Progenitor cell of endocrine pancreas (in vitro differentiated cells): ENCODE measurements around the gene OR1J4. TPM values are rescaled to one million over a fixed set of nuclear protein-coding genes. Genes with fewer than 3 reads are reported as not detected.

Source experiments
- DNase-seq: peaks from one replicate; pipeline ENCODE4 v3.0.0; 2021; ENCODE audit warnings: low spot score; ENCODE audit not compliant: unreplicated experiment
- H3K27ac Mint-ChIP-seq: 2 replicates; pipeline ENCODE4 v1.8.0; 2021; ENCODE audit warnings: mild to moderate bottlenecking, moderate library complexity, mixed read lengths
- H3K27me3 Mint-ChIP-seq: 2 replicates; pipeline ENCODE4 v1.8.0; 2021; ENCODE audit warnings: mixed read lengths
- H3K36me3 Mint-ChIP-seq: 2 replicates; pipeline ENCODE4 v1.8.0; 2022; ENCODE audit warnings: mixed read lengths; ENCODE audit not compliant: insufficient read depth
- H3K4me1 Mint-ChIP-seq: 2 replicates; pipeline ENCODE4 v1.8.0; 2021; ENCODE audit warnings: low read depth, mixed read lengths
- H3K4me3 Mint-ChIP-seq: 2 replicates; pipeline ENCODE4 v1.8.0; 2021; ENCODE audit warnings: low read depth, mild to moderate bottlenecking, moderate library complexity, mixed read lengths
- H3K9me3 Mint-ChIP-seq: 2 replicates; pipeline ENCODE4 v1.8.0; 2021; ENCODE audit warnings: low read depth, mixed read lengths
- long read RNA-seq: library from polyadenylated mRNA; unstranded; transcript quantifications from one replicate; pipeline ENCODE4 v2.0.0, GENCODE V29; 2020
- total RNA-seq: library from RNA; stranded (reverse); gene quantifications from 2 replicates; pipeline ENCODE4 v1.2.1, GENCODE V29; 2021
- TF ChIP-seq, protein P1 (sequence below): fragments of 200-600 bp; sonication (generic); IDR thresholded peaks from one replicate; pipeline ENCODE4 v1.5.0; 2021; ENCODE audit warnings: antibody characterized with exemption, mild to moderate bottlenecking; ENCODE audit not compliant: unreplicated experiment

Gene OR1J4, protein sequence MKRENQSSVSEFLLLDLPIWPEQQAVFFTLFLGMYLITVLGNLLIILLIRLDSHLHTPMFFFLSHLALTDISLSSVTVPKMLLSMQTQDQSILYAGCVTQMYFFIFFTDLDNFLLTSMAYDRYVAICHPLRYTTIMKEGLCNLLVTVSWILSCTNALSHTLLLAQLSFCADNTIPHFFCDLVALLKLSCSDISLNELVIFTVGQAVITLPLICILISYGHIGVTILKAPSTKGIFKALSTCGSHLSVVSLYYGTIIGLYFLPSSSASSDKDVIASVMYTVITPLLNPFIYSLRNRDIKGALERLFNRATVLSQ
- total RNA-seq = not detected in 2 replicates
- long read RNA-seq = 0 reads

DNA sequence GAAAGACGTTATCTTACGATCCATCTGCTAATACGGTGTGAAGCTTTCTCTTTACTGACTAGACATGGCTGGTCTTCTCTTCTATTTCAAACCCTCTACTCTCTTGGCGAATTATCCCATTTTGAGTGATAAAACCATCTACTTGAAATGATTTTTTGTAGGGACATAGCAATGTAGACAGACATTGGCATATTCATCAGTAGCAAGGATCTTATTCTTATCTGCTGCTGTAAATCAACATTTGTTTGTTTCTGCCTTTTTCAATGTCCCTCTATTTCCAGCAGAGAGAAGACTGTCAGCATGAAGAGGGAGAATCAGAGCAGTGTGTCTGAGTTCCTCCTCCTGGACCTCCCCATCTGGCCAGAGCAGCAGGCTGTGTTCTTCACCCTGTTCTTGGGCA, at the start of gene OR1J4:
OR1J4 (plus strand) TSS at position 301 of the 400 bp plus-strand sequence; CDS start at position 301, 0 bp downstream.
- H3K4me3 Mint-ChIP-seq = no peak within 1 kb of the TSS
- DNase-seq = no peak
- H3K27ac Mint-ChIP-seq = no peak within 1 kb of the TSS
- H3K27me3 Mint-ChIP-seq = peaks cover 33% of the 10 kb centered on the region
- H3K36me3 Mint-ChIP-seq = no peaks in the 10 kb centered on the region
- no peaks in the 10 kb centered on the region for H3K4me1 Mint-ChIP-seq
- H3K9me3 Mint-ChIP-seq = peaks cover 12% of the 10 kb centered on the region
- TF ChIP-seq, protein P1, sequence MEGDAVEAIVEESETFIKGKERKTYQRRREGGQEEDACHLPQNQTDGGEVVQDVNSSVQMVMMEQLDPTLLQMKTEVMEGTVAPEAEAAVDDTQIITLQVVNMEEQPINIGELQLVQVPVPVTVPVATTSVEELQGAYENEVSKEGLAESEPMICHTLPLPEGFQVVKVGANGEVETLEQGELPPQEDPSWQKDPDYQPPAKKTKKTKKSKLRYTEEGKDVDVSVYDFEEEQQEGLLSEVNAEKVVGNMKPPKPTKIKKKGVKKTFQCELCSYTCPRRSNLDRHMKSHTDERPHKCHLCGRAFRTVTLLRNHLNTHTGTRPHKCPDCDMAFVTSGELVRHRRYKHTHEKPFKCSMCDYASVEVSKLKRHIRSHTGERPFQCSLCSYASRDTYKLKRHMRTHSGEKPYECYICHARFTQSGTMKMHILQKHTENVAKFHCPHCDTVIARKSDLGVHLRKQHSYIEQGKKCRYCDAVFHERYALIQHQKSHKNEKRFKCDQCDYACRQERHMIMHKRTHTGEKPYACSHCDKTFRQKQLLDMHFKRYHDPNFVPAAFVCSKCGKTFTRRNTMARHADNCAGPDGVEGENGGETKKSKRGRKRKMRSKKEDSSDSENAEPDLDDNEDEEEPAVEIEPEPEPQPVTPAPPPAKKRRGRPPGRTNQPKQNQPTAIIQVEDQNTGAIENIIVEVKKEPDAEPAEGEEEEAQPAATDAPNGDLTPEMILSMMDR = no peak

DNA sequence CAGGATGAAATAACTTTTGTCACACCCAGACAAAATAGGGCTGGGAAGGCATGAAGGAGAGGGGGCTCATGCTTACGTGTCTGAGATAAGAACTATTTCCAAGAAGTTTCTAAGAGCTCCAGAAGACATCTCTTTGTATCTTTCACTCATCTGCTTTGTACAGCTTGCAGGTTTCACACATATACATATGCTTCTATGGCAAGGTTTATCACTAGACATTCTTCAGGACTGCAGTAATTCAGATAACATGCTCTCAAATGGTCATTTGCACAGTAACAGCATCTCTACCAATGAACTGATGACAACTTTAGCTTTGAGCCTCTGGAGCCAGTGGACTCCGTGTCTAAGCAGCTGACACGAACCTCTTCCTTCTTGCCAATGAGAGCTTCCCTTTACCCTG, 44.4 kb upstream of the OR1J4 start:
- TF ChIP-seq, protein P1 = no peak
- Mint-ChIP-seq H3K27me3 (peaks cover 11% of the 10 kb centered on the region), H3K4me1 (no peaks in the 10 kb centered on the region), H3K27ac (no peak overlapping the region), H3K9me3 (peaks cover 11% of the 10 kb centered on the region), H3K4me3 (no peak overlapping the region), H3K36me3 (no peaks in the 10 kb centered on the region)
- no peak for DNase-seq

DNA sequence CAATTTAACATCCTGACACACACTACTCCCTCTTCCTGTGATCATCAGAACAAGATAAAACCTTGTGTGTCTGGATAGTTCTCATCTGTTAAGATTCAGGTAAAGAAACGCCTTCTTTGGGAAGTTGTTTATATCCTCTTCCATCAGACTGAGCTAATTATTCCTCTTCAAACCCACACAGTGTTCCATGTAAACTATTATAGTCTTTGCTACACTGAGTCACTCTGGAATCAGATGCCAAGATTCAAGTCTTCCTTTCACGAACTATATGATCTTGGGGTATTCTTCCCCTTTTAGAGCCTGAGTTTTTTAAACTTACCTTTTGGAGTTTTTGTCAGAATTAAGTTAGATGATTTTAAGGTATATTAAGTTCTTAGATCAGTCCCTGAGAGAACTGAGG, 43.2 kb upstream of the OR1J4 start:
- Mint-ChIP-seq H3K27me3 (peaks cover 11% of the 10 kb centered on the region), H3K9me3 (peaks cover 8% of the 10 kb centered on the region)
- TF ChIP-seq, protein P1 = no peak

DNA sequence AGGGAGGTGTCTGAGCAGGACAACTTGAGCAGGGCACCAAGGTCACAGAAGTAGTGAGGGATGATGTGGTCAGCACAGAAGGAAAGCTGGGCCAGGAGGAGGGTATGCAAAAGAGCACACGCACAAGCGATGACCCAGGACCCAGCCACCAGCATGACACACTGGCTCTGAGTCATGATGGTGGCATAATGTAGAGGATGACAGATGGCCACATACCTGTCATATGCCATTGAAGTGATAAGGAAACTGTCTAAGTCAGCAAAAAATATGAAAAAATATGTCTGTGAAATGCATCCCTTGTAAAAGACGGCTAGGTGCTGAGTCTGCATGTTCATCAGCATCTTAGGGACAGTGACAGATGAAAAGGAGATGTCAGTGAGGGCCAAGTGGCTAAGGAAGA, 41.6 kb upstream of the OR1J4 start:
- DNase-seq = no peak
- no peak overlapping the region for H3K27ac Mint-ChIP-seq
- TF ChIP-seq, protein P1 = no peak
- no peaks in the 10 kb centered on the region for H3K4me1 Mint-ChIP-seq
- H3K36me3 Mint-ChIP-seq = no peaks in the 10 kb centered on the region
- H3K27me3 Mint-ChIP-seq = peaks cover 11% of the 10 kb centered on the region
- H3K9me3 Mint-ChIP-seq = peaks cover 2% of the 10 kb centered on the region
- no peak overlapping the region for H3K4me3 Mint-ChIP-seq

More for the DNA sequence above, 43.2 kb upstream of the OR1J4 start:
- no peaks in the 10 kb centered on the region for H3K4me1 Mint-ChIP-seq
- no peak for DNase-seq
- no peak overlapping the region for H3K4me3 Mint-ChIP-seq
- no peaks in the 10 kb centered on the region for H3K36me3 Mint-ChIP-seq
- no peak overlapping the region for H3K27ac Mint-ChIP-seq

DNA sequence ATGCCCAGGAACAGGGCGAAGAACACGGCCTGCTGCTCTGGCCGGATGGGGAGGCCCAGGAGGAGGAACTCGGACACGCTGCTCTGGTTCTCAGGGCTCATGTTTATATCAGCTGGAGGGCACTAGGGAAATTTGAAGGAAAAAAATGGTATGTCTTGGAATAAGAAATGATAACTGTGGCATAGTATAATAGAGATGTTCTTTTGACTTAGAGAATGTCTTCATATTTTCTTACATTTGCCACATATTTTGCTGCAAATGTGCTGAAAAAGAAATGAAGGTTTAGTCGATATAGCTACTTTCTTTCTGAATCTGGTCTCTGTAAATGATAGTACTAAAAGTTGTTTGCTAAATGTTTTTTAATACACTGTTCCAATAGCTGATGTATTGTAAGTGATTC, 41.1 kb upstream of the OR1J4 start, which contains the start of gene OR1J1:
OR1J1 (minus strand) TSS at position 101 of the 400 bp plus-strand sequence; CDS start at position 101, 0 bp downstream.
- Mint-ChIP-seq H3K4me3 (no peak within 1 kb of the TSS), H3K9me3 (peaks cover 6% of the 10 kb centered on the region), H3K36me3 (no peaks in the 10 kb centered on the region), H3K27ac (no peak within 1 kb of the TSS), H3K4me1 (no peaks in the 10 kb centered on the region), H3K27me3 (peaks cover 14% of the 10 kb centered on the region)
- DNase-seq = no peak
- TF ChIP-seq, protein P1 = no peak
